GM18867 (cell line): ENCODE data around the gene LGI2.

ENCODE experiments used
- ATAC-seq: cut with Tn5 transposase; IDR thresholded peaks from one replicate; pipeline ENCODE4 v1.9.1; 2021; ENCODE audit warnings: mild to moderate bottlenecking, moderate library complexity; ENCODE audit not compliant: unreplicated experiment

Gene LGI2

DNA sequence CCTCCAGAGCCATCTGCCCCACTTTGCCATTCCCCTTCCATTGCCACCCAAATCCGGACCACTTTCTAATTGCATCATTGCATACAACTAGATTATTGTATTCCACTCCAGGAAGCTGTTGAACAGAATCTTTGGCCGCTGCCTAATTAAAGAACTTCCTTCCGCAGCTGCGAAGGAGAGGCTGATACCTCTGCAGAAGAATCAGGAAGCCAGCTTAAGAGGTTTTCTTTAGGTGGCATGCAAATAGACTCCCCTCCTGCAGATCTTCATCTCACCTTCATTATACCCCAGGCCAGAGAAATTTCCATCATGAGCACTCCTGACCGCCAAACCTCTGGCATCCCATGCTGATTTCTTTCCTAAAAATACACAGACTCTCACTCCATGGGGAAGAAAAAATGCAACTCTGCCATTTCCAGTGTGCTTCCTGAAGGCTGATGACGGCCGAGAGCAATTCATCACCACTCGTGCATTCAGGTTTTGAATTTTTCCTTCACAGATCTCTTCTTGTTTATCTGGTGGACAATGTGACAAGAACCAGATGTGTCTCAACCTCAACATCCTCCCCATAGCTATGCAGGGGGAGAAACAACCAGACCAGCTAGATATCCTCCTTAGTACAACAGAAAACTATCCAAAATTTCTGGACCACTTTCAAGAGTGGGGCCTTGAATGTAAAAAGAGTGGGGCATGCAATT is 31.2 kb downstream of the LGI2 start:
- no peak for ATAC-seq

DNA sequence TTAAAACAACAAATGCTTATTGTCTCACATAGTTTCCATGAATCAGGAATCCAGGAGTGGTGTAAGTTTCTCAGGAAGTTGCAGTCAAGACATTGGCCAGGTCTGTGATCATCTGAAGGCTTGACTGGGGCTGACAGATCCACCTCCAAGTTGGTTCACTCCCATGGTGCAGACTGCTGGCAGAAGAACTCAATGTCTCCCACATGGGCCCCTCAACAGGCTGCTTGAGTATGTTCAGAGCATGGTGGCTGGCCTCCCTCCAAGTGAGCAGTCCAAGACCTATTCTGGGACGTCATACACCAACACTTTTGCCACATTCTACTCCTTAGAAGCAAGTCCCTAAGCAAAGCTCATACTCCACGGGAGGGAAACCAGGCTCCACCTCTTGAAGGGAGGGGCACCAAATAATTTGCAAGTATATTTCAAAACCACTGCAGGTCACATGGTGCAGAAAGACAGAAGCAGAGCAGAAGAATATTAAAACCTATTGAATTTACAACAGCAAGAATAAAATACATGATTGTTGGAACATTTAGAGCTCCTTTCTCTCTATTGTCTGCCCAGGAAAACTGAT is 35.3 kb downstream of the LGI2 start:
- ATAC-seq: no peak

DNA sequence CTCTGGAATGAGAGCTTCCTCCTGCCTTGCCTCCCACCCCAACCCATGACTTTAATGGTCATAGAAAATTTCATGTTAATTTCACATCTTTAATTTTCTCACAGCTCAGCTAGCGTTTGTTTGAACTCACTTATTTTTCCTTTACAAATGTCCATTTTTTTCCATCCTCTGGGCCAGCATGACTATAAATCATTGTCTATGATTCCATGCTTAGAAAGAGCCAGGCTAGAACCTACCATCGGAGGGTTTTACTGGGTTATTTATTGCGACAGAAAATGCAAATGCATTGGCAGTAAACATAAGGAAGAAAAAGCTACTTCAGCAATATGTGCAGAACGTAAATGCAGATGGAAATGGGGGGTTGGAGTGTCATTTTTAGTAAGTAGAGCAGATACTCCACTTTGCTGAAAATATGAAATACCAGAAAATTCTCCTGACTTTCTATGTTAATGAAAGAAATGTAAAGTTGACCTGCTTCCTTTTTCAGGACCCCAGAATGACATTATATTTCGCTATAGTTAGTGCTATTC is 37.1 kb downstream of the LGI2 start:
- no peak for ATAC-seq

DNA sequence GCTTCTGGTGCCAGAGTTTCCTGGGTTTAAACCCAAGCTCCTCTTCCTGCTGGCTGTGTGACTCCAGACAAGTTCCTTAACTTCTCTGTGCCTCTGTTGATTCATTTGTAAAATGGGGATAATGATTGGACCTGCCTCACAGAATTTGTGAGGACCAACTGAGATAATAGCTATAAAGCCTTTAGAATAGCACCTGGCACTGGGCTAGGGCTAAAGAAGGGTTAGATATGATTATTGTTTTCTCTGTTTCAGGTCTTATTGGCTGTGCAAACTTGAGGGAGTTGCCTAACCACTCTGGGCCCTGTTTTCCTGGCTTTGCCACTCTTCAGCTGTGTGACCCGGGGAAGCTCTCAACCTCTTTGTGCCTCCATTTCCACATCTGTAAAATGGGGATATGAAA is 37.8 kb downstream of the LGI2 start:
- no peak for ATAC-seq

GRCh38 chr4:24991015-24991414 is 39.7 kb downstream of the LGI2 start:
- ATAC-seq: no peak

DNA sequence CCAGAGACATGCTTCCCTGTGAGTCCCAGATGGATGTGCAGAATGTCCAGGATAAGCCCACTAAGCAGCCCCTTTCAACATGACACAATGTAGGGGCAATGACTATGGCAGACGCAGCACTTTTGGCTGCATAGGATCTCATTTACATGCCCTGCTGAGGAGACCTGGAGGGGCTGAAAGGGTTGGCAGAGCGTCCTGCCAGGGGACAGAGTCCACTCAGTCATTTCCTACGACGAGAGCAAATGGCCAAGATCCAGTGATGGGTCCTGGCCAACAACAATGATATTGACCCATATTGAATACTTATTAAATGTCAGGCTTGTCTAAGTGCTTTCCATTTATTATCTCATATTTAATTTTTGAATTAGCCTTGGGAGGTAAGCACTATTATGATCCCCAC is 41.4 kb downstream of the LGI2 start:
- no peak for ATAC-seq

DNA sequence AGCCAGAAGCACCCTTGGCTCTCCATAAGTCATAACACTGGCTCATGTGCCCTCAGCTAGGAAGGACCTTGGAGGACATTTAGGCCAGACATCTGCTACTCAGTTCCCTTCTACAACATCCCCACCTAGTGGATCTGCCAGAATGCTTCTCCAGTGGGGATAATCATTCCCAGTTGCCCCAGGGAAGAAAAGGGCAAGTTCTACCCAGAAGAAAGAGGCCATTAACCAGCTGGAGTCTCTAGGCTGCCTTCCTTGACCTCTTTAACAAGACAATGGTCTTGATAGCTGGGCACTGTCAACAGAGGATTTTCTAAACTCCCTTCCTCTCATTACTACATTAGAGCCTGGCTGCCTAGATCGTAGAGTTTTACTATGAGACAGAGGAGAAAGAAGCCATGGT is 42.0 kb downstream of the LGI2 start:
- ATAC-seq: no peak

DNA sequence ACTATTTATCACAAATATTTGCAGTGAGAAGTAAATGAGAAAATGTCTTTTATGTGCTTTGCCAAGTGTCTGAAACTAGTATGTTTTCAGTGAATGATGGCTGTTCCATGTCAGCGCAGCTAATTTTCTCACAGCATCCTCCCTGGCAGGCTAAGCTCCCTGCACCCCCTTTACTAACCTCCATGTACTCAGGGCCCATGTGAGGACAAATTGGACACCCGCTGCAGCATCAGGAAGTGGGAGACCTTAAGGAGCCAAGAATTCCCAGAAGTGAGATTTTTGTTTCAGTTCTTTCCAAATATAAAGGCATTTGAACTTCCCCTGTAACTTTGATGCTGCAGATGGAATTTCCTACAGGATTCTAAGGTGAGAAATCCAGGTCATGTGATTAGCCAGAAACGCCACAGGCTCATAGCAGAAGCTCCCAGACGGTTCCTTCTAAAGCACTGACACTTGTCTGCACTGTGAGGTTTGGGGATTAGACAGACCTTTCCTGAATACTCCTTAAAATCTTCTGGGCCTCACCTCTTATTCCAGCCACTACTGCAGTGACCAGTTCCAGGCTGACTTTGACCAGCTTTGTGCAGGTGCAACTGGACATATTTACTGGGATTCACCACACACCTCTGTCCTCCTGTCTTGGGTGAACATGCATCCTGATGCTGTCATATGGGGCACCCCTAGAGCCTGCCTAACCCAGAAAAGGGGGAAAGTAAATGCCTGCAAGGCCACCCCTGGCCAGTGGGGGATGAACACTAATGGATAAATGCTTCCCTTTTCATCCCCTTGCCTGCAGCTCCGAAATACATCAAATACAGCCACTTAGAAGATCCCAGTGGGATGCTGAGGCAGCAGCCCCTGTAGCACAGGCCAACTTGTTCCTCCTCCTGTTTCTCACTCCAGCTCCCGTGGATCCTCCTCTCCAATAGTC is 45.9 kb downstream of the LGI2 start:
- ATAC-seq: no peak

- ATAC-seq: no peak
Observed at GRCh38 chr4:24980740-24981139, 50.0 kb downstream of the LGI2 start.

- peak; percentile 80 for ATAC-seq
Observed at GRCh38 chr4:24980064-24980690, 50.6 kb downstream of the LGI2 start.

- ATAC-seq: no peak
Observed at GRCh38 chr4:24979554-24979953, 51.2 kb downstream of the LGI2 start.

- no peak for ATAC-seq
Observed at GRCh38 chr4:24978291-24979075, 52.3 kb downstream of the LGI2 start.

DNA sequence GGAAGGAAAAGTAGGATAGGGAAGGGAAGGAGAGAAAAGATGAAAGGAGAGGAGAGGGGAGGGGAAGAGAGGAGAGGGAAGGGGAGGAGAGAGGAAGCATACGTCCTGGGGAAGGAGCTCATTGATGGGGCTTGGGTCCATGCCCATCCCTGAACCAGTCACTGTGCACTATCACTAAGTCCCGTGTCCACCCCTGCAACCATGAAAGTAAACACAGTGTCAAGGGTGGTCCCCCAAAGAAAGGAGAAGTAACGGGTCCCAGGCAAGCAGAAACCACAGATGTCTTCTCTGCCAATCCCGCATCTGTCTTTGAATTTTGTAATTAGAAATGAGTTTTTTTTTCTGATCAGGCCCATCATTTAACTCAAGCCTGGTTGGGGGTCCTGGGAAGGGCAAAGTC is 55.2 kb downstream of the LGI2 start:
- ATAC-seq: no peak

DNA sequence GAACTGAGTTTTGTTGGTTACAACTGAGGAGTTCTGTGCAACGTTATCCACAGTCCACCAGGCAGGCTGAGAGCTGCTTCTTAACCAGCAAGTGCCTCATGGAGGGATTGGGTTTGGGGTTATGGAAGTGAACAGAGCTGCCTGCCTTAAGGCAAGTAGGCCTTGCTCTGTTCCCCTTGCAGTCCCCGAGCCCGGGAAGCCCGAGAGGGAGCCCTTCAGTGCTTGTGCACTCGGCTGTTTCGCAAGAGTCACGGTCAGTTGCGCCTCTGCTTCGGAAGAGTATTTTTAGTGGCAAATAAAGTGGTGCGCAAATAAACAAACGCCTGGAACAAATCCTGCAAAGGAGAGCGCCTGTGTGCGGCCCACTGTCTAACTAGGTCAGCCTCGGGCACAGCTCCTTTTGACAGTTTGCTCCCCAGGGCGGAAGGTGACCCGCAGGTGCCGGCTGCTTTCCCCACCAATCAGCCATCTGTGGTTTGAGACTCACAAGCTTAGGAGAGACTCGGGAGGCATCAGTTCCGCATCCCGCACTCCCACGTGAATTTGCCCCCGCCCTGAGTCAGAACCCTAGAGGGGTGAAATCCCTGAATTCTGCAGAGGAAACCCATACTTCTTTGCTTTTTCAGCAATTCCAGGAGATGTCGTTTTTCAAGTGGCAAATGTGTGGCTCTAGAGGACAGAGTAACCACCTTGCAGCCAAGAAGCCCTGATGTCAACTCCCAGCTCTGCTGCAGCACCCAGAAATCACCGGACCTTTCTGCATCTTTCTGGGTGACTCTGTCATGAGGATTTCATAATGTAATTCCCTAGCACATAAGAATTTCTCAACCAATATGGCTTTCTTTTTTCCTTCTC is 56.8 kb downstream of the LGI2 start:
- ATAC-seq: no peak

DNA sequence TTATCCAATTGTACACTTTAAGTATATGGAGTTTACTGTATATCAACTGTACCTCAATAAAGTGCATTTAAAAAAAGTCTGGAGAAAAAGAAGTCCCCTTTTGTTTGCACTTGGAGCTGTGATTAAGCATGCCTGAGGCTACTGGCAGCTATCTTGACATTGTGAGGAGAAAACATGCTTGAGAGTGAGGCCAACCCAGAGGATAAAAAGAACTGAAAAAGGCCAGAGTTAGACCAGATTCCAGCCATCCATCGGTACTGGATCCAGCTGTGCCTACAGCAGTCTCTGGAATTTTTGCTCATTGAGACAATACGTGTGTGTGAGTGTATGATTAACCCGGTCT is 57.4 kb downstream of the LGI2 start:
- no peak for ATAC-seq

DNA sequence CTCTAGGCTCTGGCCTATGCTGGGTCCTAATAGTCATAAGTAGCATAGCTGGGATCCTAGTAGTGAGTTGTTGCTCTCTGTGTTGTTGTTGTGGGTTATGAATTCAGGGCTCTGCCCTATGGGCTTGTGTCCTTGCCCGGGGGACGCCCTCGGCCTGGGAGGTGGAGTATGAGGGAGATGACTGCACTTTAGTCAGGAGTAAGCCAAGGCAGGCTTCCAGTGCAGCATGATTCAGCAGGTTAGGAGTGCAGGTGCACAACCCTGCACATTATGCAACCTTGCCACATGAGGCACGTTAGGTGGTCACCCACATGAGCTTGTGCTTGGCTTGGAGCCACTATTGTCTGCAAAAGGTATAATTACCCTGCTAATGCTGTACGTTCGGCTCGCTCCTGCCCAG is 59.6 kb downstream of the LGI2 start:
- no peak for ATAC-seq

DNA sequence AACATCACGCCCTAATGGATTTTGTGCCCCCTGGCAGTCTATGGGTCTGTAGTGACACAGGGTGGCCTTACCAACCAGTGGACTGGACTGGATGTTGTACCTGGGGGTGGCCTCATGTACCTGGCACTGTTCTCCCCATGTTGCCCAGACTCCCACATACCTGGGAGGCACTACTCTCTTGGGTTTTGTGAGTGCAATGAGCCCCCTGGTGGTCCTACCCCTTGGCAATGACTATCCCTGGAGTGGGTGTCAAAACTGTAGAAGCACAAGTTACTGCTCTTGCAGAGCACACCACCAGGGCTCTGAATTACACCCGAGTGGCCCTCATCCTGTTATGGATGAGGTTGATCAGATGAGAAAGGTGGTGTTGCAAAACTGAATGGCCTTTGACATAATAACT is 60.1 kb downstream of the LGI2 start:
- no peak for ATAC-seq

DNA sequence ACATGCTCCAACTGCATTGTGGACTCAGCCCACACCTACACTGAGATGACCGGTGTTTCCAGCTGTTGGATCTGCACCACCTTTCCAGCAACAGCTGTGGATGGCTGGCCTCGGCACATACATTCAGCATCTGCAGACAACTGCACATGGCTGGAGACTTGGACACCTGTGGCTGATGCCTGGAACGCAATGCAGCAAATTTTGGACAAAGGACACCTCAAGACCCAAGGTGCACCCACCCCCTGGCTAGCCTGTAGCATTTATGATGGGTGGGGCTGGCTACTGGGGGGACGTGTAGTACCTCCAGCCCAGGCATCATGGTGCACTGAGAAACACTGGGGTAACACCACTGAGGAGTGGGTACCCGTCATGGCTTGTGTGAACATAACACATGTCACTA is 60.6 kb downstream of the LGI2 start:
- ATAC-seq: no peak

DNA sequence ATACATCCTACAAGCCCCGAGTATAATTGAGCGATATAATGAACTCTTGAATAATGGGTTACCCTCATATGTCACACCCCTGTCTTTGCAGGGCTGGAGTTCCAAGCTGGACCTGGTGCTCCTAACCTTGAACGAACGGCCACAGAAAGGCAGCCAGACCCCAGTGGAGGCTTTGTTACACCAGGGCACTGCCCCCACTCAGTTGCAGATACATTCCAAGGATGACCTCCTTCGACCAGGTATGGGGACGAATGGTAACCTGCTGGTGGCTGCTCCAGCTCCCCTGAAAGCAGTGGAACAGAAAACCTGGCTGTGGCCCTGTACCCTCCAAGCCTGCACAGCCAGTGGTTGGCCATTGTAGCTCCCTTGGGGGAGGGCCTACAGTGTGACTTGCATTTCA is 61.3 kb downstream of the LGI2 start:
- ATAC-seq: no peak

- no peak for ATAC-seq
Observed at GRCh38 chr4:24968992-24969391, 61.8 kb downstream of the LGI2 start.
